ENCODE results near the gene PLCH1. TPM values are rescaled to one million over a fixed set of nuclear protein-coding genes. Genes with fewer than 3 reads are reported as not detected.

The PLCH1 gene
- 1 to 10 TPM in 1 of 2 donors, under 1 TPM in 1; 1.00 to 2.1 TPM for total RNA-seq

GRCh38 chr3:155744626-155745324 lies at the start of gene PLCH1:
Gene PLCH1 (minus strand): TSS chr3:155745071. CDS start chr3:155704224, 40,847 bp downstream.

Small RNA genes within 50 kb of the gene (small RNA-seq; reads per million reads assigned to genes)
- gene AC108729.3 (0 reads per million in 2 donors), gene RN7SL715P (0 reads per million in 2 donors)

Other genes starting within 250 kb of the PLCH1 start
- gene C3orf33, start 61.2 kb upstream of the PLCH1 start, total RNA-seq, result 1 to 10 TPM; 3.3 to 3.8 TPM
- gene SLC33A1, start 109.4 kb upstream of the PLCH1 start, total RNA-seq, result 10 to 100 TPM; 35.0 to 37.9 TPM
- 10 to 100 TPM; 39.6 to 66.6 TPM for gene GMPS, start 125.6 kb upstream of the PLCH1 start, total RNA-seq